C4-2B (cell line): ENCODE results near the gene DMP1.

Experiments
- H3K27ac ChIP-seq: fragments of 450-650 bp; 2 replicates; pipeline ENCODE4 v1.5.1; 2017
- CTCF ChIP-seq: fragments of 450-650 bp; conservative IDR thresholded peaks from 2 replicates; pipeline ENCODE4 v1.5.1; 2017; ENCODE audit warnings: mild to moderate bottlenecking
- ZFX ChIP-seq: fragments of 450-650 bp; IDR thresholded peaks from 2 replicates; pipeline ENCODE4 v1.6.1; 2017

DMP1 gene

GRCh38 chr4:87649980-87650379 lies at the start of gene DMP1:
DMP1 (plus strand) TSS chr4:87650280; CDS start chr4:87656493, 6,213 bp downstream.
- no peak within 1 kb of the TSS for H3K27ac ChIP-seq
- TF ChIP-seq CTCF: no peak
- no peak for TF ChIP-seq ZFX

DNA sequence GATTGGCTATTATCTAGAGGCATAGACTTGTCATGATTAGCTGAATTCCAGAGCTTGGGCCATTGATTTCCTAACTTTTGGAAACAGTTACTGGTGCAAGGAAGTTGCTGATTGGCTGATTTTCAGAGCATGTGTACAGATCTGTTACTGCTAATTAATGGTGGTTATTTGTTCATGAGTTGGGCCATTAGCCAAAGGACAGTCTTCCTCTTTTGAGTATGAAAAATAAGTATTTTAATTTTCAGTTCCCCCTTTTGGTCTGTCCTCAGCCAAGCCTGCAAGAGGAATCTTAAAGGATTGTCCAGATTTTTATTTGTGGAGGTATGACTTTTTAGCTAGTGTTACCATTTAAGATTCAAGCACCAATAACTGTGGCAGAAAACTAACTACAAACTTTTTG lies 48.7 kb upstream of the DMP1 start:
- no peak overlapping the region for H3K27ac ChIP-seq
- TF ChIP-seq CTCF: no peak
- no peak for TF ChIP-seq ZFX

GRCh38 chr4:87608229-87608628 lies 41.9 kb upstream of the DMP1 start, which contains the start of gene DSPP:
DSPP (plus strand) TSS chr4:87608529; CDS start chr4:87610909, 2,380 bp downstream.
- no peak for TF ChIP-seq ZFX
- no peak within 1 kb of the TSS for H3K27ac ChIP-seq

- H3K27ac ChIP-seq: no peak overlapping the region
- no peak for TF ChIP-seq ZFX
- TF ChIP-seq CTCF: no peak
These were observed 35.7 kb upstream of the DMP1 start for GRCh38 chr4:87614292-87614890.

- H3K27ac ChIP-seq: no peak overlapping the region
- no peak for TF ChIP-seq ZFX
- TF ChIP-seq CTCF: no peak
These were observed 33.8 kb upstream of the DMP1 start for GRCh38 chr4:87616268-87616667.

DNA sequence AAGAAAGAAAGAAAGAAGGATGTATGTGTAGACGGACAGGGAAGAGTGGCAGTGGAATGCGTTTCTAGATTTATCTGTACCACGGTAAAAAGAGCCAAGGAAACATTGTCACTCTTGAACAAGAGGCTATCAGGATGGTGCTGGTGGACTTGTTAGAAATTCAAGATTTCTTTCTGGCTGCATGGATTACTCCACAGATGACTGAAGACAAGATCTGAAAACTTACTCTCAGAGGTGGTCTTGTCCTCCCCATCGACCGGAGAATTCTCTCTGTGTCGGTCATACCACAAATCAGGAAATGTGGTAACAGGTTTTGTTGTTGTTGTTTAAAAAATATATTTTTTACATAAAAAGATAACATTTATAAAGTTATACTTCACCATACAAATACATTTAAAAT lies 30.0 kb upstream of the DMP1 start:
- H3K27ac ChIP-seq: no peak overlapping the region
- TF ChIP-seq CTCF: no peak
- no peak for TF ChIP-seq ZFX

GRCh38 chr4:87620491-87620890 lies 29.6 kb upstream of the DMP1 start:
- H3K27ac ChIP-seq: no peak overlapping the region
- TF ChIP-seq CTCF: no peak
- no peak for TF ChIP-seq ZFX

GRCh38 chr4:87622303-87622702 lies 27.8 kb upstream of the DMP1 start:
- H3K27ac ChIP-seq: no peak overlapping the region
- TF ChIP-seq CTCF: no peak
- TF ChIP-seq ZFX: no peak
